GM19455 (cell line): Measurements from ENCODE around the gene POLQ.
"Not testable (repeated sequence)": the region's sequence is repeated elsewhere in the genome, so short reads cannot be mapped to it uniquely, and the experiment has no call there.

Experiments
- ATAC-seq: cut with Tn5 transposase; IDR thresholded peaks from one replicate; pipeline ENCODE4 v1.9.1; 2021; ENCODE audit not compliant: unreplicated experiment

Gene POLQ

GRCh38 chr3:121430664-121431215 lies 115.0 kb downstream of the POLQ start:
- no peak for ATAC-seq

GRCh38 chr3:121424549-121424948 lies 121.2 kb downstream of the POLQ start:
- ATAC-seq: no peak

- ATAC-seq: no peak
These were observed 127.6 kb downstream of the POLQ start for GRCh38 chr3:121418182-121418581.

GRCh38 chr3:121414924-121415323 lies 130.9 kb downstream of the POLQ start:
- no peak for ATAC-seq

- no peak for ATAC-seq
These were observed 134.3 kb downstream of the POLQ start for GRCh38 chr3:121411523-121411922.

GRCh38 chr3:121405631-121406030 lies 140.2 kb downstream of the POLQ start:
- ATAC-seq: no peak

GRCh38 chr3:121399820-121400219 lies 146.0 kb downstream of the POLQ start:
- ATAC-seq: no peak

GRCh38 chr3:121398051-121398450 lies 147.7 kb downstream of the POLQ start:
- ATAC-seq: not testable (repeated sequence)

GRCh38 chr3:121395967-121396366 lies 149.8 kb downstream of the POLQ start:
- not testable (repeated sequence) for ATAC-seq

- not testable (repeated sequence) for ATAC-seq
These were observed 157.5 kb downstream of the POLQ start for GRCh38 chr3:121388308-121388707.
